CD1c-positive myeloid dendritic cell (primary cell): ENCODE results near the gene PCID2.
A peak's percentile ranks its signal among the peaks of the same experiment; 100 is the strongest.
"Not testable (repeated sequence)": the region's sequence is repeated elsewhere in the genome, so short reads cannot be mapped to it uniquely, and the experiment has no call there.

ENCODE experiments used
- DNase-seq: peaks from one replicate; pipeline ENCODE4 v3.0.0-alpha.2; 2016; ENCODE audit errors: extremely low spot score

The PCID2 gene

DNA sequence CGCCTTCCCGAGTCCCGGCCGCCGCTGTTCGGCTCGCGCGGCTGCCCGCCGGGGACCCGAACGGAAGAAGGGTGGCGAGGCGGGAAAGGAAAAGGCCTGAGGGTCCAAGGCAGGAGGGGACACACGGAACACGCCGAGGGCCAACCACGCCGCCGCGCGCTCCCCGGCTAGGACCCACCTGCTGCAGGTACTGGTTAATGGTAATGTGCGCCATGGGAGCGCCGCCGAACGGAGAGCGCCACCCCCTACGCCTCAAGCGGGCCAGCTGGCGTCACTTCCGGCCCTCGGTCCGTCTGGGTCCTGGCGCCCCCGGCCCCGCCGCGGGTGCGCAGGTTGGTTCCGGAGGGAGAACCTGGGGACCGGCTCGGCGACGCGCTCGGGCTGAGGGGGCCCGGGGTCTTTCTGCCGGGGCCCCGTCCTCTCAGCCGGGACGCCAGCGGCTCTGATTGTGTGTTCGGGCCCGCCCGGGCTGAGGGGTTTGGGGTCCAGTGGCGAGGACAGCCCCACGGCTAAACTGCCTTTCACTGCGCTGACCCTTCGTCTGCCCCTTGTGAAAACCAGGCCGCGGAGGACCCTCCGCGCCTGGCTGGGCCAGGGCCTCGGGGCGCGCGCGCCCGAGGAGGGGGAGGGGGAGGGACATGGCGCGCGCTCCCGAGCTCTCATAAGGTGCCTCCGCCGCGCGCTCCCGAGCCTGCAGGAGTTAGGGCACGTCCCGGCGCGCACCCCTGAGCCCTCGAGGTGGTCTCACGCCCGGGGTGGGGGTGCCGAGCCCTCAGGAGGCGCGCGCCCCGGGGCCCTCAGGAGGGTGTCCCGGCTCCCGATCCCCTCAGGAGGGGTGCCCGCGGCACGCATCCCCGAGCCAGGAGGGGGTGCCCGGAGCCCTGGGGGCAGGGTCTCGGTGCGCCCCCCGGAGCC lies at the start of gene PCID2:
Gene PCID2 (minus strand): TSS at position 249 of the 915 bp plus-strand sequence. CDS start 35 bp downstream, at position 214.
- peak; percentile 95 for DNase-seq

DNA sequence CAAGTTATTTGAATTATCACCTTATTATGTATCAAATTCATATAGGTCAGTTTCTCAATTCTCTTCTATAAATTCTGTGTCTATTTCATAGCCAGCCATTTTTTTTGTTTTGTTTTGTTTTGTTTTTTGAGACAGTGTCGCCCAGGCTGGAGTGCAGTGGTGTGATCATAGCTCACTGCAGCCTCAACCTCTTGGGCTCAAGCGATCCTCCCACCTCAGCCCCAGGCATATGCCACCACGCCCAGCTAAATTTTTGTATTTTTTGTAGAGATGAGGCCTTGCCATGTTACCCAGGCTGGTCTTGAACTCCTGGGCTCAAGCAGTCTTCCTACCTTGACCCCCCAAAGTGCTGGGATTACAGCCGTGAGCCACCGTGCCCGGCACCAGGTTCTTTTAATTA lies 49.4 kb upstream of the PCID2 start:
- not testable (repeated sequence) for DNase-seq

DNA sequence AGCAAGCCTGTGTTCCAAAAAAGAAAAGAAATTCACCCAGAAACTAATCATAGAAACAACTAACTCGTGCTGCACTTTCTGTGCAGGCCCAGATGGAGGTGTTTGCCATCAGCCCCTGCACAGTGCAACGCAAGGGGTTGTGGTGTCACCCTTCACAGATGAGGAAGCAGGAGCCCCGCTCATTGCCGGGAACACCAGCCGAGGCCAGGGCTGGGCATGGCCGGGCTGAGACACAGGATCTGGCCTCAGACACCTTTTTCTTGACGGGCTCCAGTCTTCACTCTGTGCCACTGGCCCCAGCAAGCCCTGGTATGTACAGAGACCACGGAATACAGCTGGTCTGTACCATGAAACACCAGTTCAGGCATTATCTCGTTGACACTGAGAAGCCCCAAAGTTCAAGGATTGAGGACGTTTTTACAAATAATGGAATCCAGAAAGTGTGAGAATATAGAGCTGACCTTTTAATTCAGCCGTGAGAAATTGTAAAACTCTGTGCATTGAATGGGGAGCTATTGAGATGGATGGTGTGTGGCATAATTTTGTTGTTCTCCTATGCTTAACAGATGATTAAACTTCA lies 44.1 kb upstream of the PCID2 start:
- no peak for DNase-seq

DNA sequence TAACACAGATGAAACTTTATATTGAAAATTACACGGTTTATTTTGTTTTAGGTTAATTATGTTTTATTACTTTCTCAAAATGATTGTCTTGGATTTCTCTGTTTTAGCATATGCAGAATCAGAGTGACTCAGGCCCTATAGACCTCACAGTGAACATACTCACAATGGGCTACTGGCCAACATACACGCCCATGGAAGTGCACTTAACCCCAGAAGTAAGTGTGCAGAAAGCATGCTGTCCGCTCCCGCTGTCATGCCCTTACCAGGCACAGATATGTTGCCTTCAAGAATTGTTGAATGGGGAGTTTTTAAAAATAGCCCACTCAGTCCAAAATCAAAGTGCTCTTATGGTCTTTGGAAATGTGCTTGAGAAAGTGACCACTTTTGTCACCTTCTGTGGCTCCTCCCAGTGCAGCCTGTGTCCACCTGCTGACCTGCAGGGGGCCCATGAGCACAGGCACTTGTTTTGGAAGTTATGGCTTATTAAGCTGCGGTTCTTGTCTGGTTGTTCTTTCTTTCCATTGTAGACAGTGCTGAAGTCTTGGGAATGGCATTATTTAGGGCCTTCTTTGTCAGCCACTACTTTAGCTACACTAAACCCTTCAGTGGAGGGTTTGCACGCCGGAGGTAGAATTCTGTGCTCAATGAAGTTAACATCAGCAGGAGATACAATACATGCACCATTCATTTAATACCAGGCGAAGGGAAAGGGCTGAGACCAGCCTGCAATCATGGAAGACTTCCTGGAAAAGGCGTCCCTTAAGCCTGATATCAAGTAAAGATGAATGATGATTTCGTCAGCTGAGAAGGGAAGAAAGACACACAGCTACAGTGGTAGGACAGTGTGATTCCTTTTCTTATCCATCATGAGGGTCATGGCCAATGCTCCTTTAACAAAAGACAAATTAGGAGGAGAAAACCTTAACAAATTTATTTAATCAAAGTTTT lies 37.7 kb upstream of the PCID2 start:
- DNase-seq = peak; percentile 16

DNA sequence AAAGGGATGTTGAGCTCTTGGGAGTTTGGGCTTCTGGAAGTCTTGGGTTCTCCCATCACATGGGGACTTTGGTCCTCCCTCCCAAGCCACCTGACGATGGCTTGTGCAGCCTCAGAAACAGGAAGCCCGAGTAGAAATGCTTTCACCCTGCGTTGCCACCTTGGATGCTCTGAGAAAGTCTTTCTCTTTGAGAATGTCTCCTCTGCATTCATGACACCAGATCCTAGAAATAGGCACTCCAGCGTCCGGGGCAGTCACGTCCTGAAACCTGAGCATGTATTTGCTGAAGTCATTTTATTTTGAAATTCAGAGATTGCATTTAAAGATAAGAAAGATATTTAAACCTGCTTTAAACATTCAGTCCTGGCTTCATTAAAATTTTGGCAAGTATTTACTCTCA lies 35.4 kb upstream of the PCID2 start:
- DNase-seq = no peak

DNA sequence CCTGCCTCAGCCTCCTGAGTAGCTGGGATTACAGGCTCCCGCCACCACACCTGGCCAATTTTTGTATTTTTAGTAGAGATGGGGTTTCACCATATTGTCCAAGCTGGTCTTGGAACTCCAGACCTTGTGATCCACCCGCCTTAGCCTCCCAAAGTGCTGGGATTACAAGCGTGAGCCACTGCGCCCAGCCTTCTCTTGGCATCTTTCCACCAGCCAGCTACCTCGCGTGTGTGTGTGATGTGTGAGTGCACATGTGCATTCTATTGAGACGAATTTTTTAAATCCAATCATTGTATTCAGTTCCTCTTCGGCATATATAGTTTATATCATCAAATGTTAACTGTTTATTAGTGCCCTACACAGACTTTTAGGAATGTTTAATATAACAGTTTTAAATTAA lies 33.2 kb upstream of the PCID2 start:
- not testable (repeated sequence) for DNase-seq

DNA sequence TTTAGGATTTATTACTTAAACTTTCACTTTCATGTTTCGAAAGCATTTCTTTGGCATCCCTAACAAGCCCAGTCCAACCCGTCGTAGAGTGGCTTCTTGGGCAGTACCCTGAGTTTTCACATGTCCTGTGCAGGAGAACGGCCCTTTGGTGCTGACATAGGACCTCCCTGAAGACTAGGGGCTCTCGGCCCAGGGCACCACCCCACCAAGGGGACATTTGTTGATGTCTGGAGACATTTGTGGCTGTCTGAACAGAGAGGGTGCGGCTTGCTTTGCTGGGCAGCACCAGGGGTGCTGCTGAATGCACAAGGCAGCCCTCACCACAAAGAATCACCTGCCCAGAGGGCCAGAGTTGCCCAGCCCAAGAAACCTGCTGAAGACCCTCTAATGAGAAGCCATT lies 31.5 kb upstream of the PCID2 start:
- no peak for DNase-seq

DNA sequence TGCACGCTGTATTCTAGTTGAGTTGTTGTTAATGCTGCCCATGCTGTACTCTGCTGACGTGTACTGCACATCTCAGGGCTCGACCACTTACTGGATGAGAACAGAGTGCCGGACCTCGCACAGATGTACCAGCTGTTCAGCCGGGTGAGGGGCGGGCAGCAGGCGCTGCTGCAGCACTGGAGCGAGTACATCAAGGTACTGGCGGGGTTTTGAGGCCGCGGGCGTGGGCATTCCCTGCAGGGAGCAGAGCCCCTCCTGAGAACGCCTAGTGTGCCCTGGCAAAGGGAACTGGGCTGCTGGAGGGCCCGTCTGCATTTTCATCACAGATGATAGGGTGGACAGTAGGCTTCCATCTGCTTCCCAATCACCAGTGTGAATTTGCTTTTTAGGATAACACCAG lies 30.9 kb upstream of the PCID2 start:
- DNase-seq = no peak

DNA sequence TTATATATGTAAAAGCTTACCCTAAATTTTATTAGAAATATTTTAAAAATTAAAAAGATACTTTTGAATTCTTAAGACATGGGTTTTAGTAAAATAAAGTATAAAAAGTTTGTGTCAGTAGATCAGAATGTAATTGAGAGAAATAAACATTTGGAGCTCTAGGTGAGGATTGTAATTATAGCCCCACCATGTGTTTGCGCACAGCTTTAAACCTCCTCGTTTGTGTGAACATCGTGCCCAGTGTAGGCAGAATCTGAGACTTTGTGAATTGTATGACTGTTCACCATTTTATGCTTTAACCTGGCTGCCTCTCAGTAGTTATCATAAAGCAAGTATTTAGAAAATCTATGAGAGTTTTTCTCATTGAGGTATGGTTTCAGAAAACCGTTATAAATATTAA lies 30.1 kb upstream of the PCID2 start:
- DNase-seq = no peak

DNA sequence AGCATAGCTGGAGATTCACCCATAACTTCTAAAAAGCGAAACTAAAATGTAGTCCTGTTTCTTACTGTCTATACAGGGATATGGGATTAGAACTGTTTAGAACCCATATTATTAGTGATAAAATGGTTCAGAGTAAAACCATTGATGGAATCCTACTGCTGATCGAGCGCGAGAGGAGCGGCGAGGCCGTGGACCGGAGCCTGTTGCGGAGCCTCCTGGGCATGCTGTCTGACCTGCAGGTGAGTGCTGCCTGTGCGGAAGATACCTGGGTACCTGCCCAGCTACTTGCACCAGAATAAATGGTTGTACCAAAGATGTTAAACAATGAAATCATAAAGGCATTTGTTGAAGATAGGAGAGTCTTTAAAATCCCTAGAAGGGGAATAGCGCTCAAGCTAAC lies 24.6 kb upstream of the PCID2 start:
- DNase-seq = no peak

DNA sequence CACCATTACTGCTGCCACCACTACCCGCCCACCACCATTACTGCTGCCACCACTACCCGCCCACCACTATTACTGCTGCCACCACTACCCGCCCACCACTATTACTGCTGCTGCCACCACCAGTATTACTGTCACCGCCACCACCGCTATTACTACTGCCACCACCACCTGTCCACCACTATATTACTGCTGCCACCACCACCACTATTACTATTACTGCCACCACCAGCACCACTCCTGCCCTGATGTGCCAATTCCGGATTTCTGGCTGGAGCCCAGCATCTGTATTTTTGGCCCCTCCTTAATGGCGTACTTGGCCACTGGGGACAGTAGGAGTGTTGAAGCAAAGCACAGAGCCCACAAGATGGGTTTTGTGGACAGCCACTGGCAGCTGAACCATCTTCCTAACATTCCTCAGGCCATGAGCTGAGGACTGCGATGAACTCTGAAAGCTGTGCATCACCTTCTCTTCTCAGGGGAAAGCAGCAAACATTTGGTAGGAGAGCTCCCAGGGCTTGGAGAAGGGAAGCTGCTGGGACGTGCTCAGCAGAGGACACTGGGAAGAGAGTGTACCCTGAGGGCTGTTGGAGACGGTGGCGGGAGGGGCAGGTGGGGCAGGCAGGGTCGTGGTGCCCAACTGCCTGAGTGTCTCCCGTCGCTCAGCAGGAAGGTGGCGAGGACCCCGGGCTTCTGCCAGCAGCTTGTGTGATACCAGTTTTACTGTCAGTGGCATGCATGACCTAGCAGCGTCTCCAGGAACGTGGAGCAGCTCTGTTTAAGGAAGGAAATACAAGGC lies 23.9 kb upstream of the PCID2 start:
- no peak for DNase-seq

DNA sequence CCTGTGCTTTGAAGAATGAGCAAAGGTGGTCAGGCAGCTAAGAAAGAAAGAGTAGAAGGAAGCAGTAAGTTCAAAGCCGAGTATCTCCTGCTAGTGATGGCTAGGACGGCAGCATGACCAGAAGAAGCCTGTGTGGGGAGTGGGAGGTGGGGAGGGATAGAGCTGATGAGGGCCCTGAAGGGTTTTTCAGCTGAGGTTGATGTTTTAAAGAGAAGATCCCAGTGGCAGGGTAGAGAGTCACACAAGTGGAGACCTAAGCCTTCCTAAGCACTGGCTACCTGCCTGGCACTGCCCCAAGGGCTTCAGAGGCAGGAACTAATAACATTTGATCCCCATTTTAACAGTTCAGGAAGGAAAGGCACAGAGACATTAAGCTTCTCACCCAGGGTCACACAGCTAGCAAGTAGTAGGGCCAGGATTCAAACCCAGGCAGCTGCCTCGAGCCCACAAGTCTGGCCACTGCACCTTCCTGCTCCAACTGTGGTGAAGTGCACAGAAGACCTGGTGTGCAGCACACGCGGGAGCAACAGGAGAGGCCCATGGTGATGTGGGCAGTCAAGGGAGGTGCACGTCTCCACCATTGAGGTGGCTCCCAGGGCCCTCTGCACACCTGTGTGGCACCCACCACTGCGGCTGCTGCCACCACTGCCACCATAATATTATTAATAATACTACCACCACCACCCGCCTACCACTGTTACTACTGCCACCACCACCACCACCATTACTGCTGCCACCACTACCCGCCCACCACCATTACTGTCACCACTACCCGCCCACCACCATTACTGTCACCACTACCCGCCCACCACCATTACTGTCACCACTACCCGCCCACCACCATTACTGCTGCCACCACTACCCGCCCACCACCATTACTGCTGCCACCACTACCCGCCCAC lies 23.1 kb upstream of the PCID2 start:
- no peak for DNase-seq

DNA sequence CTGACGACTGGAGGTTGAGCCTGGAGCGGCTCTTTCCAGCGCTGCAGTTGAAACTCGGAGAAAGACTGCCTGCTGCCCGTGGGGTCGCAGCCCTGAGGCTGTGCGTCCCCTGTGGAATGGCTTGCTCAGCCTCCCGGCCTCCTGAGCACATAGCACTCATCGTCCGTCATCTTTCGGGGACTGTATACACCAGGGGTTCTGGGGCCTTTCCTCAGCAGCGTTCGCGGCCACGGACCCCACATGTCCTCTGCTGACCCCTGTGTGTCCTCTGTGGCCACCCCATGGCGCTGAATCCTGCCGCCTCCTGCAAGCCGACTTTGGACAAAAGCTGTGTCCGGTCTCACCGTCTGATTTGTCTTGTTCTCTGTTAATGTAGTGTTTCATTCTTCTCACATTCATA lies 21.3 kb upstream of the PCID2 start:
- no peak for DNase-seq

DNA sequence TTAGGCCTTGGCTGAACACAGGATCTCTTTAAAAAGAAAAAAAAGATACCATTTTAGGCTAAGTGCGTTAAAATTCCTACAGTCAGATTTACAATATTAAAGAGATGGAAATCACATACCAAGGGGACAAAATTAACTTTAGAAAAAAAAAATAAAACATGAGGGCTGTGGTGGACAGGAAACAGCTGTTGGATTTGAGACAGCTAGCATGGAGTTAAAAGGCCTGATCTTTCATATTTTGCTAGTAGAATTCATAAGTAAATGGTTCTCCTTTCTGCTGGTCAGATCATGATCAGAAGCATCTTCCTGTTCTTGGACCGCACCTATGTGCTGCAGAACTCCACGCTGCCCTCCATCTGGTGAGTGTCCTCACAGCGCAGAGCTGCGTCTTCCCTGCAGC lies 20.7 kb upstream of the PCID2 start:
- no peak for DNase-seq

DNA sequence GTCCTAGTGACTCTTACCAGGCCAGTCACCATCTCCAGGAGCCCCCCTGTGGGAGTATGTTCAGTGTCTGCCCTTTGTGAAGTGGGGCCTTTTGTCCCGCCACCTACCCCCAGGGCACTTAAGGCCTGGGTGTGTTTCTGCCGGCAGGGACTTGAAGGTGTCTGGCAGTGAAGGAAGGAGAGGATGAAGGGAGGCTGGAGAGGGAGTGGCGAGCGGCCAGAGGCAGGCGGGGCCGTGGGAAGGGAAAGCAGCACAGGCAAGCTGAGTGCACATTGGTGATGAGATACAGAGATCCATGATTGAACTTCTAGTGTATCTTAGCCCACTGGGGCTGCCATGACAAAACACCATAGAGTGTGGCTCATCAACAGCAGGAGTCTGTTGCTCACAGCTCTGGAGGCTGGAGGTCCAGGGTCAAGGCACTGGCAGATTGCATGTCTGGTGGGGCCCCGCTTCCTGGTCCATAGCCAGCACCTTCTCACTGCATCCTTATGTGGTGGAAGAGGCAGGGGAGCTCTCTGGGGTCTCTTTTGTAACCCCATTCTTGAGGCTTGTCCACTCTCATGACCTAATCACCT lies 18.5 kb upstream of the PCID2 start:
- no peak for DNase-seq

DNA sequence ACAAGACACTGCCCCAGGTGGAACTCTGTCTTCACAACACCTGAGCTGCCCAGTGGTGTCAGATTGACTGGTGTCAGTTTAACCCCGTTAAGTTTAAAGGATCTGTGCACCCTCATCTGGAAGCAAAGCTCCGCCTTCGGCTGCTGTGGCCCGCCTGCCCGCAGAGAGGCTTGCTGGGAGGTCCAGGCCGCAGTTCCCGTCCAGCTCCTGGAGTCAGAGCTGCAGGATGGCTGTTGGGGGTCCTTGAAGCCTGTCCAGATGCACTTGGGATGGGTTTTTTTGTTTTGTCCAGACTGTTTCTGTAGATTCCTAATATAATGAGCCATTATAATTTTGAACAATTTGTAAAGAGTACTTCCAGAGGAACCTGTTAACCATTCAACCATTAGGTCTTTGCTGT lies 17.0 kb upstream of the PCID2 start:
- no peak for DNase-seq

DNA sequence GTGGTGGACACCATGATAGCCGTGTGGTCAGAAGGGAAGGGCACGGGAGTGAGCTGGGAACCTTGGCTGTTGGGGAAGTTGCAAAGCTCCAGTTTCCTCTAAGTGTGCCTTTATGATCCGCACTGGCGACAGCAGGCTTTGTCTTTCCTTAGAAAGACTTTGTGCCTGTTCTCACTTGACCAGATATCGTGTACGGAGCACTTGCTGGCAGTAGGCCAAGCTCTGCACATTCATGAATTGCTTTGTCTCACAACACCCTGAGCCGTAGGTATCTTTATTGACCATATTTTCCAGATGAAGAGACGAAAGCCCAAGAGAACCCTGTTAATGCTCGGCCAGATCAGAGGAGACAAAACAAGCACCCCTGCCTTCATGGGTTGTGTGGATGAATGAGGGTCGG lies 16.0 kb upstream of the PCID2 start:
- DNase-seq = no peak

DNA sequence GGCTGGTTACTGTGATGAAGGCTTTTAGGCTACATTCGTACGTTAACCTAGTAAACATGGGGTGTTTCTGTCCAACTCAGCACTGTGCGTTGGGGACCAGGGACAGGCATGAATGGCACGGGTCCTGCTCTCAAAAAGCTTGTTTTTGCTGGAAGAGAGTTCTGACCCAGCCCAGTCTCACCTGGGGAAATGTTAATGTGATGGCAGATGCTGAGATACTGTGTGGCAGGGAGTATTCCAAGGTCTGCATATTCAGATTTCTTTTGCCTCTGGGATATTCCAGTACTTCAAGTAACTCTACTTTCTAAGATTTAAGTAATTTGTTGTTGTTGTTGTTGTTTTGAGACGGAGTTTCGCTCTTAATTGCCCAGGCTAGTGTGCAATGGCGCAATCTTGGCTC lies 14.6 kb upstream of the PCID2 start:
- no peak for DNase-seq

DNA sequence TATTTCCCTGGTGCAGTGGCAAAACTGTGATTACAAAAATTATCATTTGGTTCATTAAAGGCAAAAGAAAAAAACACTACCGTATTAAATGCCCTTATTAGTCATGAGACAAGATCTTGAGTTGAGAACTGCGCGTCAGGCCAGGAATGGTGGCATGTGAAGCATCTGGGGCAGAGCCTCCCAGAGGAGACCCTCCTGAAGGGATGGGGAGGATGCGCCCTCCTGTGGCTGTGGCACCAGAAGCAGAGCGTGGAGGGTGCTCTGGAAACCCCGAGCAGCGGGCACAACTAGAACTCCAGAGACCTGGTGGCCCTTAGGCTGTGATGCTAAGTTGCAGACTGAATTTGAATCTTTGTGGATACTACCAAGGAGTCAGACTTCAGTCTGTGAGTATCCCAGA lies 12.4 kb upstream of the PCID2 start:
- no peak for DNase-seq

DNA sequence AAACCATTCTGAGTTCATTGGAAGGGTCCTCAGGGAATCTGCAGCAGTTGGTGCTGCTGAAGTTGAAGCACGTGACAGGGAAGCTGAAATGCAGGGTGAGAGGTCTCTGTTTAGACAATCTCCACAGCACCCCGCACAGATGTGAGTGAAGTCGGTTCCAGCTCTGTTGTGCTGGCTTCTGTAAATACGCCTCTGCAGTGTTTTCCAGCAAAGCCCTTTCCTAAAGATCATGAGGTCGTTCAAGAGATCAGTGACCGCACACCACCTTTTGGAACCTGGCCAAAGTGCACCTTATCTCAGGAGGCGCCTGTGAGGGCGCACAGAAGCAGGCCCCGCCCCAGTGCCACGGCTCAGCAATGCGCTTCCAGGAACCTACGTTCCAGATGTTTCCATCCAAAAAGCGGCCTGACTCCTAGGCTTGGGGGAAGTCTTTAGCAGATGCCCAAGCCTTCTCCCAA lies 11.7 kb upstream of the PCID2 start:
- no peak for DNase-seq
